IPS DF 19.7 (cell line): ENCODE measurements around the gene BCKDHB.

Experiments
- DNase-seq: peaks from one replicate; pipeline ENCODE4 v3.0.0-alpha.2; 2013; ENCODE audit warnings: low read depth, low spot score

BCKDHB gene

DNA sequence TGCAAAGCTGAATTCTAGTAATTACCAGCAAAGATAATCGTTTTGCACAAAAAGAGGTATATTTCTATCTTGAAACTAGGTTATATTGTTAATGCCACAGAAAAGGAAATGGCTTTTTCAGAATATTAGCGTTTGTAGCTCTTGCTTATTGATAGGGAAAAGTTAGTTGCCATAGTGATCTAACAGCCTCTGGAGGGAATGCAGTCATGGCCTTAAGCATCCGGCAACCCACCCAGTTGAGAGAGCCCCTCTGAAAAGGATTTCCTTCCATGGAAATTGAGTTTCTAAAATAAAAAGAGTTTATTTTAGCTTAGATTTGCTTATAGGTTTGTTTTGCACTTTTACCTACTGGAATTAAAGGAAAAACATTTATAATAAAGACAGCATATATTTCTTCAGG lies 224.5 kb downstream of the BCKDHB start:
- no peak for DNase-seq

DNA sequence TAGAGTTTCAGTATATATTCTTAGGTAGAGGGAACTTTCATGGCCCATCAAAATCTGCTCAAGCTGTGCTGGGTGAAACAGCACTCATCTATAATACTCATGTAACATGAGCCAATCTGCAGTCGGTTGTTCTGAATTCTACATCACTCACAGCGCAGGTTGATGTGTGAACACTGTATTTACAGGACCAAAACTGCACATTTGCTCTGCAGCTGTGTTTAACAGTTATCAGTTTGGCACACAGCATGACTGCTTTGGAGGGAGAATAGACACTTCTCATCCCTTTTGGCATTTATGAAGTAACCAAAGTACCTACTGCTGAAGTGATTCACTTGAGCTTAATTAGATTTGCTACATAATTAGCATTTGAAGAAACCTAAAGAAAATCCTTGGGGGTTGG lies 225.1 kb downstream of the BCKDHB start:
- no peak for DNase-seq

DNA sequence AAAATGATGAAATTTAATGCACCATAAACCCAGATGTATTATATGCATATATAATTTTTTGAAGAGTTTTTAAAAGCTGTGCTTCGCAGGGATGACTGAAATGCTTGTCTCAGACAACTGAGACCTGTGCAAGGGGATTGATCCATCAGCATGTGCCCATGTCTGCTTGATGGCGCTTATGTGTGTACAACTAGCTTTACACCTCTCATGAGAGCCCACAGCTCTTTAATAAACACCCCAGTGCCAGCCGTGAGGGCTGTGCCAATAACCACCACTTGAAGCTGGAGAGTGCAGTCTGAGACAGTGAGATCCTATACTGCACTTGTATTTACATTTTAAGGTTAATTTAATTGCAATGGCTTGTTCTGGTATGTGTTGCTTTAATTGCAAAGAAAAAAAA lies 225.5 kb downstream of the BCKDHB start:
- no peak for DNase-seq

DNA sequence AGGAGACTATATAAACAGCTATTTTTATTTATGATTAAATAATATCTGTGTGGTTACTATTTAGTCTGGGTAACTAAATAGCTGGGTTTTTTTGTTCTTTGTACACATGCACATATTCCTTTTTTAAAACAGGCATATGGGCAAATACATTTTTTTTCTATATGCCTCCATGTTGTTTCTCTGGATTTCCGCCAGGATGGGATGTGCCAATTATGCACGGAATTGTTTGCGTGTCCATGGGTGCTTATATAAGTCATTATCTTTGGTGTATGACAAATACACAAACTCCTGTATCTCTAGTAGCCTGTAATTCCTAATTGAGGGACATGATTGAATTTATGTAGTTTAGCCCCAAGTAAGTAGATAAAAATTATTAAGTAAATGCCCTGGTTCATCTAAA lies 226.9 kb downstream of the BCKDHB start:
- no peak for DNase-seq

DNA sequence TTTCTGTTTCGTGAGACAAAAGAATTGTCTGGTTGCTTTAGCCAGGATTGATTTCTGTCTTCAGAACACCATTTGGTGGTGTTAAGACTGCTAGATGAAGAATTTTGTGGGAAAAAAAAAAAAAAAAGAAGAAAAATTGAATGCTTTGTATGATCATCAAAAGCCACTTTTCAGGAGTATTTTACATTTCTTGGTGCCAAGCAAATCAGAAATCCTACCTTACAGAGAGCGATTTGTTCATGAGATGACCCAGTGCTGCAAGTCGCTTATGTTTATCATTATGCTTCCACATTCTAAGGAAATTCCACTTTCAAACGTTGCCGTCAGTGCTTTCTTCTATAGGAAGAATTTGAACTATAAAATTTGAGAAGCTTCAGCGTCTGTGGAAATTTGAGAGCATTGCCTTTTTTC lies 228.7 kb downstream of the BCKDHB start:
- no peak for DNase-seq

DNA sequence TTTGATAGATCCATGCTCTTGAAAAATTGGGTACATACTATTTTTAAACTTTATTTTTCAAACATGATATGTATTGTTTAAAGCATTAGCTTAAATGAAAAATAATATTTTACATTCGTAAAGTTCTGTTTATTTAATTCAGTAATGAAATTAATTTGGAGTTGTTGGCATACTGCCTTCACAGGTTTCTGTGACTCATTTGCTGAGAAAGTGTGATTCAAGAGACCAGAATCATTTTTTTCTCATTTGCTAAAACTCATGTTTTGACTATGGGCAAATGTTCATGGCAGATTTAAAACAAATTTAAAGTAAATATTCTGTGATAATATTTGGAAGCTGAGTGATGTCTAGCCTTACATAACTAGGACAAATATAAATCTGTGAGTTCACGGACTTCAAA lies 230.4 kb downstream of the BCKDHB start:
- no peak for DNase-seq

DNA sequence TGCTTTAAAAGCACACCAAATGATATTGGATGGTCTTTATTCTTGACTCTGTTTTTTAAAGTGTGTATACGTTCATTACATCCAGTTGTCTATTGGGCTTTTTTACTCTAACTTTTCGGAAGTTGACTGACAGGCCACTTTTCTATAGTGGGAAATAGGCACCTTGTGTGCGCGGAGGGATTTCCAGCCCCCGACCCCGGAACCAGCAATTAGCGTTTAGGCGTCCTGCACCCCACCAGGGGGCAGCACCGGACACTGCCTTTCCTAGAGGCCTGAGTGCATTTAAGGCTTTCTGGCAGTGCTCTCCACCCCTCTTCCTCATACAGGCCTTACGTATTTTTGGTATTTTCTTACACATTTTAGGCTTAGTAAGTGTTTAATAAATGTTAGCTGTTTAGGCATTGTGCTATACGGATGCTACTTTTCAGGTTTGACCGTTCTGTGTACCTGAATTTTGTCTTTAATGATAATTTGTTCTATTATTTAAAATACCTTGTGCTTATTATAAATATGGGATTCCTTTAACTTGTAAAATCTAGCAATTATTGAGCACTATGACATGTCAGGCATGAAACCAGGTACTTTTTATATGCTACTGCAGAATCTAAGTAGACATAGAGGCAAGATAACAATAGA lies 231.8 kb downstream of the BCKDHB start:
- DNase-seq, result peak; percentile 28

DNA sequence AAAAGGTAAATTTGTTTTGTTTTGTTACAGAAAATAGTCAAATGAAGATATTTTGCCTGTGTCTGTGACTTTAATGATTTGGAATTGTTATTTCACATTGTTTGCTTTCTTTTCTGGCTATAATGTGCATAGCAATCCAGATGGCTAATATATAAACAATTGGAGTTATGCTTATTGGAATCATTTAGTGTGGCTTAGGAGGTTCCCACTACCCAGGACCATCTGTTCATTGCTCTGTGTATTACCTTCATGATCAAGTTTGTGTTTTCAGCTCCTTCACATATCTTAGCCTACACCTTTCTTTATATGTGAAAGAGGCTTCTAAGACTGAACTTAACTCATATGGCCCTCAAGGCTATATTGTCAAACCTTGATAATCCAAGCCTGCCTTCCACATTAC lies 232.9 kb downstream of the BCKDHB start:
- no peak for DNase-seq

DNA sequence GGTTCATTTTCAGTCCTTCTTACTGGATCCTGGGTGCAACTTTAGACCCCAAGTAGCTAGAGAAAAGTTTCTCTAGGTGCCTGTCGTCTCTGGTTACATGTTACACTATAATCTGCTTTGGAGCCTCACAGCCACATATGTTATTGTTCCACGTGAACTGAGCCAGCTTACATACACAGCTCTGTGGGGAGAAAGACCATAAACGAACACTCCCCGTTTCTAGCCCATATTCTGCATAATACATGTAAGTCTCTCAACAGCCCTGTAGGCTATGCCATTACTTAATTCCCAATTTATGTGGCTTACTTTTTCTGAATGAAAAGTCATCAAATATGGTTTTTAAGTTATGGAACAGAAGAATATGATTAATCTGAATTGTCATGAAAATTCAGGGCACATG lies 233.8 kb downstream of the BCKDHB start:
- no peak for DNase-seq

DNA sequence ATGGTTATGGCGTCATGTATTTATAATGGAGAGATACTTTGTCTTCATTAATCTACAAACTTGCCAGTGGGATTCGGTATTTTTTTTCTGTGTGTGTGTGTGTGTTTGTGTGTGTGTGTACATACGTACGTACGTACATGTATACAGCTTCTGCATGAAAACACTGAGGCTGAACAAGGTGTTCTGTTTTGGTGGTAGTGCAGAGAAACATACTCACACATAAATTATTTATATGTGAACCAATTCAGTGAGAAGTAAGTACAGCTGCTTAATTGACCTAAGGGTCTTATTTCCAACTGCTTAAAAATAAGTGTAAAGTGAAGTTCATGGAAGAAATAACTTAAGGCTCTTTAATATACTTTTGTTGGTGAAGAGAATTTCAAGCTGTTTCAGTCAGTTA lies 234.2 kb downstream of the BCKDHB start:
- no peak for DNase-seq

DNA sequence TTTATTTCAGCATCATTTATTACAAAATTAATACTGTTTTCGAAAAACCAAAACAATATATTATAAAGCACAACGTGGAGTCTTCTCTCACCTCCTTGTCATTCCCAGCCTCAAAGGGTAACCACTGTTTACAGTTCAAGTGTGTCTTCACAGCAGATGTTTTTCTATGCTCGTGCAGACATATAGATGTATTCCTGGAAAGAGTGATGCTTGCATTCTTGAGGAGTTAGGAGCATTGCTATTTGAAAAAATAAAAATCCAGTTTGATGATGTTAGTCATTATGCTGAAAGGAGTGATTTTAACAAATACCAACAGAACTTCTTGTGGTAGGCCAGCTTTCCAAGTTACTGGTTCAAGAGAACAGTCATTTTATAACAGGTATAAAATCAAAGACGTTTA lies 234.9 kb downstream of the BCKDHB start:
- DNase-seq, result no peak

DNA sequence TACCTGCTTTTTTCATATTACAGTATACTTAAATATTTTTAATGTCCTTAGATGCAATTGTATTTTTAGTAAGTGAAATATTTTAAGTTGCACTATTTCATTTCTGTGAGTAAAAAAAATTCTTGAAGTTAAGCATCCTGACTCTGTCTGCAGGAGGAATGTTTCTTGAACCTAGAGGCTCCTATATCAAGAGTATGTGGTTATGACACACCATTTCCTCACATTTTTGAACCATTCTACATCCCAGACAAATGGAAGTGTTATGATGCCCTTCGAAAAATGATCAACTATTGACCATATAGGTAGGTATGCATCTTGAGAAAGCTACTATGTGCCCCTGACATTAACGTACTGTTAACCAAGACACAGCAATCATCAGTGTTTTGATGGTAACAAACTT lies 237.0 kb downstream of the BCKDHB start:
- no peak for DNase-seq

DNA sequence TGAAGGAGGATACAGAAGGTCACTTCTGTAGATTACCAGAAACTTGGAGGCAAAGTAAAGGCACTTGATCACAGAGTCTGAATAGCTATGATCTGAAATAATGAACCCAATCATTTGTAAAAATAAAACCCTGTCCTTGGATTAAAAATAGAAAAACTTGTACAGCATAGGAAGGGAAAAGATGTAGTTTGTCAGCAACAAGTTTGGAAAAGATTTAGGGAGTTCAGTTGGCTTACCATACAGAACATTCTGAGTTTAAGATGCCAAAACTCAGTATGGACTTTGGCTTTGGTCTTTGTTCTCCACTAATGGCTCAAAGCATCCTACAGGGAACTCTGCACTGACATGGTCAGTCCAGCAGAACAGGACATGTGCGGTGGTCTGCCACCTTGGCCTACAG lies 240.6 kb downstream of the BCKDHB start:
- DNase-seq, result no peak

DNA sequence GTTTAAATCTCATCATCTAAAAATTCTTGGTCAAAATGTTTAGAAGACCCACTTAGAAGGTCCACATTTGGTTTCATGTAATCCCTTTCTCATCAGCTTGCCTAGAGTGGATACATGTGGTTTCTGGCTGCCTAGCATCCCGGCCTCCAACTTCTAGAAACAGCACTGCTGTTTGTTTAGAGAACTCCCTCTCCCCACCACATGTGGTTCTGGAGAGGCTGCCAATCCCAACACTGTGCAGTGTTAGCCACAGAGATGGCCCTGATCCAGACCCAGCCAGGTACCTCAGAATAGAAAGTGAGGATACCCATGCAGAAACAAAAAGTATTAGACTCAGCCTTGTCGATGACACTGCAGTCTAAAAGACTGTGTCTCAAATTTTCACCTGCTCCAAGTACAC lies 241.8 kb downstream of the BCKDHB start:
- DNase-seq, result no peak

DNA sequence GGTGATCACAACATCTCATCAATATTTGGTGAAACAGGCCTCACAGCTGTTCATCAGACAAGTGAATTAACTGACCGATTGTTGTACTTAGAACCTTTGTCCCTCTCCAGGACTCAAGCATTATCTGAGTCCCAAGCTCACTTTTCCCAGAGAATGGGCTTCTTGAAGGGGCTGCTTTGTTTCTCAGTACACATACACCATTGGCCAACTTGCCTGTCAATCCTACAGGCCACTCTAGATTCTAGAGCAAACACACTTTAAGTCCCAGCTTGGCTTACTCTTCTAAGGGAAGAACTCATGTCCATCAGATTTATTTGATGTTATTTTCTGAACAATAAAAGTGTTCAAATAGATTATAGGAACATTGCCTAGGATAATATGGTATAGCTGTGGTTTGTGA lies 249.5 kb downstream of the BCKDHB start:
- peak; percentile 15 for DNase-seq

DNA sequence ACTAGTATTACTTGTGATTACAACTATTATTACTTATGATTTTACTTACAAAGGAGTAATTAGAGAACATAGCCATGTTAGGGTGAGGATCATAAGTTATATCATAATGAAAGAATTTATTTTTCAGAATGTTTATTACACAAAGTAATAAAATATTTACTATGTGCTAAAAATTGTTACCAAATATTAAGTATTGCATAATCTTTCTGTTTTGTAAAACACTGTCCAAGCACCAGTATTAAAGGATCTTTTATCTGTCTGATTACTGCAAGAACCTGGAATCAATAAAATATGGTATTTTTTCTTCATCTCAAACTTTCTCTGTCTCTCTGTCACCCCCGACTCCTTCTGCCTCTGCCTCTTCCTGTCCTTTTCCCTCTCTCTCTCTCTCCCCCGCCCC lies 250.1 kb downstream of the BCKDHB start:
- DNase-seq, result no peak

DNA sequence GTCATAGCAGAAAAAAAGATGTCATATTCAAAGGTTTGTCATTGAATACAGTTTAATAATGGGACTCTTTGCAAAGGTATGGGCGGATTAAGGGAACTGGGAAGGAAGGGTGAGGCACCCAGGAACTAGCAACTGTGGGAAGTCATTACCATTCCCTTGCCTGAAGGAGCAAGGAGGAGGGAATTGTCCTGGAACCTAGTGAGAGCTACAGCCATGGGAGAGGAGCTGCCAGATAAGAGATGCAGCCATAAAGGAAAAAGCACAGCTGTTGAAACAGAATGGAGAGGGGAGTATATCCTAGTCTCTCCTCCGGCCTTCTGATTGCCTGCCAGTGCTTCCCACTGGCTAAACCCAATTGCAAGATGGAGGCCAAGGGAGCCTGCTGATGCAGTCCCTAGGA lies 250.6 kb downstream of the BCKDHB start:
- DNase-seq, result no peak

DNA sequence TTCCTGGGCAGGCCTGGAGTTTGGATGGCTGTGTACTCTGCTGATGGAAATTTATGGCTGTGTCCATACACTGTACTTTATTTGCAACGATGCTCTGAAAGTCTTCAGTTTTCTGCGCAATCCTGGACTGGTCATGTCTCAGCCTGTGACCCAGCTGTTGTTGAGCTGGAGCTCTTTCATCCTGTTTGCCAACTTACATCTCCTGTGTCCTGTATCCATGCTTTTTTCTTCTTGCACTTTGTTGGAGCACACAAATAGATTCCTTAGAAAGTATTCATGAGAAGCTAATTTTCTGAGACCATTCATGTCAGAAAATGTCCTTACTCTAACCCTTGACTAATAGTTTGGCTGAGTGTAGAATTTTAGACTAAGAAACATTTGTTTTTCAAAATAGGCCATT lies 251.2 kb downstream of the BCKDHB start:
- DNase-seq, result no peak

DNA sequence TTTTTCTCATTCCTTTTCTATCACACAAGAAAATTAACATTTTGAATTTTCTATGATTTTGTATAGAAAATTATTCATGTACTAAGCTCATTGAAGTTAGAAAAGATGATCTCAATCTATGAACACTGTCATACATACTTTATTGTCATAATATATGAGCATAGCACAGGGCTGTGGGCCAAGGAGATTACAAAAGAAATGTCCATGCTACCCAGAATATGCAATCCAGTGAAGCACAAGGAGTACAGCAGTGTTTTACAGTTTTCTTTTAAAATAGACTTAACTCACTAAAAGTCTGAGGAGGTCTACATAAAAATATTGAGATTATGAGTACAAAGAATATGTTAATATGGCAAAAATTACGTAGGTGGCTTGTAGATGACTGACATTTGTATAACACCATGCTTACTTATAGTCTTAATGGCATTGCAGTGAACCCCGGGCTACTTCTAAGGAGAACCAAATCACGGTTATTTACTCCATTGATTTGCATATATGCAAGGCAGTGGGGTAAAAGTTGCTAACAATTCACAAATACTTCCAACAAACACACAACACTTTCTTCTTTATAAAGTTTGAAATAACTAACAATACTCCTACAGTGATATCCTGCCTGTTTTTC lies 257.1 kb downstream of the BCKDHB start:
- DNase-seq, result no peak

DNA sequence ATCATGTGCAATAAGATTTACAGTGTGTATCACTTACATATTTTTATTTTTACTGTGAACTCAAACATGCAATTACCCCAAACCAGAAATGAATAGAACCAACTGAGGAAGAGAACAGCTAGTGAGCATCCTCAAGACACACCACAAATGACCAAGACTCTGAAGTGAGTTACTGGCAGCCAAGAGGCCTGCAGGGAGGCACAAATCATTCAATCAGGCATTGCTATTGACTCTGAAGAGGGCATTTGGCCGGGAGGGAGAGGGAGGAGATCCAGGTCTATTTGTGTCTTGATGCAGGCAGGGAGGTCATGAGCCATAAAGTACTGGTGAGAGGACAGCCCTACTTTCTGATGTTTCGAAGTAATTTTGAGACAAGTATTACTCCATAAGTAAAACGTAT lies 257.7 kb downstream of the BCKDHB start:
- no peak for DNase-seq

DNA sequence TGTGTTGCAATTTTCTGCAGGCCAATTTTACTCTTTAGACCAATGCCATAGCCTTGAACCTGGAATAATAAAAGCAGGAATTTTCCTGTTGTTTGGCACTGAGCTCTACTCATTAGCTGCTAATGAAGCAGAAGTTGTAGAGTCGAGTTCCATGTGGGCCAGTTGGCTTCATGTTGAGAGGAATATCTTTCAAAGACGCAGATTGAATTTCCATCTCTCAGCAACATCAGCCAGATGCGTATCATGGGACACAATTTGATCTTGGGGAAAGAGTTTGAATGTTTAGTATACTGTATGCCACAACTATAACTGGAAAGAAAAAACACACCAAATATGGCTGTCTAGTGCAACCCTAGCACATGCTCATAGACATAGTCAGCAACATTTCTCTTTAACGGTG lies 259.6 kb downstream of the BCKDHB start:
- no peak for DNase-seq

DNA sequence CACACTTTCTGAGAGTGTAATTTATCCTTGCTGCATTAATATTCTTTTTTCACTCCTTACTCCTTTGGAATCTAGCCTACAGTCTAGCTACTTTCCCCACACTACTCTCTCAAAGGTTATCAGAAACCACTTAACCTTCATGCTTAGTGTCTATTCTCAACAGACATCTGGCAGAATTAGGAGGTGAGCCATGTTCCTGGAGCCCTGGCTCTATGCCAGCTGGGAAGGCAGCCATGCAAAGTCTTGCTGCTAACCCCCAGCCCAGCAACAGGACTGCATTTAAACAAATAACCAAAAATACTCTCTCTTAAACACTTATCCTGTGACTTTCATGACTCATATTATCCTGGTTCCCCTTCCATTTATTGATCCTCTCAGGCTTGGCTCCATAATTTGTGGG lies 260.2 kb downstream of the BCKDHB start:
- no peak for DNase-seq

DNA sequence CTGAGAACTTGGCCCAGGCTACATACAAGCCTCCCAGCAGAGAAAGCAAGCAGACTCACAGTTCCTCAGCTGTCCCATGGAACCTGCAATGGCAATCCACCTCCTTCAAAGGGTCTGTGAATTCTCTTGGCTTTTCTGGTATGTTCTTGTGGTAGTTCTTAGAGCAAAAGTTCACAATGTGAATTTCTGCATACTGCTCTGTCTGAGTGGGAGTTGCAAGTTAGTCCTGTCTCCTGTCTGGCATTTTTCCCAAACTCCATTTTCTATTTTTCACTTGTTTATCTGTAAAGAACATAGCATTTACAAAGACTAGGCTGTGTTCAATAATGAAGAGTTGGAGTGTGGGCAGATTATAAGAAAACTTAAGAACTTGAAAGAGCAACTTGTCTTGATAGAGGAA lies 269.9 kb downstream of the BCKDHB start:
- no peak for DNase-seq

DNA sequence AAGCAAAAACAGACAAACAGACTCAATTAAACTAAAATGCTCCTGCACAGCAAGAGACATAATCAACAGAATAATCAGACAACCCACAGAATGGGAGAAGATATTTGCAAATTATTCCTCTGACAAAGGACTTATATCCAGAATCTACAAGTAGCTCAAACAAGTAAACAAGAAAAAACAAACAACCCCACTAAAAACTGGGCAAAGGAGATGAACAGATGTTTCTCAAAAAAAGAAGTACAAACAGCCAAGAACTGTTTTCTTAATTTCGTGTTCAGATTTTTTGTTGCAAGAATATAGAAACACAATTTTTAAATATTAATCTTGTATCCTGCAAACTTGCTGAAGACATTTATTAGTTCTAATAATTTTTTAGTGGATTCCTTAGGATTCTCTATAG lies 274.1 kb downstream of the BCKDHB start:
- no peak for DNase-seq
